PC-3 (cell line): ENCODE measurements around the gene PDP2.

Source experiments
- EZH2 ChIP-seq: fragments of 300-600 bp; sonication (generic); IDR thresholded peaks from one replicate; pipeline ENCODE4 v1.6.1; 2017; ENCODE audit warnings: antibody characterized with exemption, mild to moderate bottlenecking, low read length; ENCODE audit not compliant: unreplicated experiment
- TF ChIP-seq, protein P1 (sequence below): fragments of 300-600 bp; sonication (generic); conservative IDR thresholded peaks from 2 replicates; pipeline ENCODE4 v1.5.1; 2017; ENCODE audit warnings: antibody characterized with exemption, low read depth, mild to moderate bottlenecking, low read length

DNA sequence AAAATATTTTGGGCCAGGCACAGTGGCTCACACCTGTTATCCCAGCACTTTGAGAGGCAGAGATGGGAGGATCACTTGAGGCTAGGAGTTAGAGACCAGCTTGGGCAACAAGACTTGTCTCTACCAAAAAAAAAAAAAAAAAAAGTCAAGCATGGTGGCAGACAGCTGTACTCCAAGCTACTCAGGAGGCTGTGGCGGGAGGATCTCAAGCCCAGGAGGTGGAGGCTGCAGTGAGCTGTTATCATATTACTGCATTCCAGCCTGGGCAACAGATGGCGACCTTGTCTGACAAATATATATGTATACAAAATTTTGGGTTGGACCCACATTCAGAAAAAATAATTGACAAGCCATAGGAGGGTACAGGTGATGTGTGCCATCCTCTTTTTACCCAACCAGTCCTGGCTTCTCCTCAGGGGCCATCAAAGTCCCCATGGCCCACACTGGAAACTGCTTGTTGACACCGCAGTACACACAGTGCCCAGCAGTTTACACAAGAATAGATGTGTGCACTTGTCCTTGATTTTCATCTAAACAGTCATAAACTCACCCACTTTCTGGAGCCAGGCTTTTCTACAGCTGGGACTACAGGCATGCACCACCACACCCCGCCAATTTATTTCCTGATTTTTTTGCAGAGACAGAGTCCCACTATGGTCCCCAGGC, 56.7 kb downstream of the PDP2 start:
- no peak for TF ChIP-seq EZH2
- TF ChIP-seq, protein P1, sequence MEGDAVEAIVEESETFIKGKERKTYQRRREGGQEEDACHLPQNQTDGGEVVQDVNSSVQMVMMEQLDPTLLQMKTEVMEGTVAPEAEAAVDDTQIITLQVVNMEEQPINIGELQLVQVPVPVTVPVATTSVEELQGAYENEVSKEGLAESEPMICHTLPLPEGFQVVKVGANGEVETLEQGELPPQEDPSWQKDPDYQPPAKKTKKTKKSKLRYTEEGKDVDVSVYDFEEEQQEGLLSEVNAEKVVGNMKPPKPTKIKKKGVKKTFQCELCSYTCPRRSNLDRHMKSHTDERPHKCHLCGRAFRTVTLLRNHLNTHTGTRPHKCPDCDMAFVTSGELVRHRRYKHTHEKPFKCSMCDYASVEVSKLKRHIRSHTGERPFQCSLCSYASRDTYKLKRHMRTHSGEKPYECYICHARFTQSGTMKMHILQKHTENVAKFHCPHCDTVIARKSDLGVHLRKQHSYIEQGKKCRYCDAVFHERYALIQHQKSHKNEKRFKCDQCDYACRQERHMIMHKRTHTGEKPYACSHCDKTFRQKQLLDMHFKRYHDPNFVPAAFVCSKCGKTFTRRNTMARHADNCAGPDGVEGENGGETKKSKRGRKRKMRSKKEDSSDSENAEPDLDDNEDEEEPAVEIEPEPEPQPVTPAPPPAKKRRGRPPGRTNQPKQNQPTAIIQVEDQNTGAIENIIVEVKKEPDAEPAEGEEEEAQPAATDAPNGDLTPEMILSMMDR, result no peak
